ENCODE data around the gene HPS4. TPM values are rescaled to one million over a fixed set of nuclear protein-coding genes. Genes with fewer than 3 reads are reported as not detected.

The HPS4 gene
- total RNA-seq, 6 donors from 2014 or later = 22.5 to 93.2 (median 34.2) TPM

DNA sequence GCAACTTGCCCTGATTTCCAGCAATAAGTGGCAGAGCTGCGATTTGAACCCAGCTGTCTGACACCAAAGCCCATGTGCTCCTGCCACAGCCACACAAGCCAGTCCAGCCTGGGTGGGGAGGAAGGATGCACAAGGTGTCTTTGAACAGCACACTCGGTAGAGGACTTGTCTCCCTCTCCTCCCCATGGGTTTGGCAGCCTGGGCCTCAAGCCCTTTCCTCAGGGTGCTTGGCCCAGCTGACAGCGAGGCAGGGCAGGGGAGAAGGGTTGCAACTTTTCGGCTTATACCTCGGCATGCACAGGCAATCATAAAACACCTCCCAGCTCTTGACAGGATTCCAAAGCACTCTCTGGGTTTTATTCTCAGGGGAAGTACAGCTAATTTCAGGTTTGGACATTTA, 35.2 kb downstream of the HPS4 start:
- WGBS, 2 donors = 61% methylated on average over 4 to 5 of the region's 5 CpGs
- no peaks in the 10 kb centered on the region for H3K4me1 ChIP-seq
- no peak for TF ChIP-seq POLR2A (IDR thresholded peaks at IDR 0.05)
- TF ChIP-seq, protein P1, sequence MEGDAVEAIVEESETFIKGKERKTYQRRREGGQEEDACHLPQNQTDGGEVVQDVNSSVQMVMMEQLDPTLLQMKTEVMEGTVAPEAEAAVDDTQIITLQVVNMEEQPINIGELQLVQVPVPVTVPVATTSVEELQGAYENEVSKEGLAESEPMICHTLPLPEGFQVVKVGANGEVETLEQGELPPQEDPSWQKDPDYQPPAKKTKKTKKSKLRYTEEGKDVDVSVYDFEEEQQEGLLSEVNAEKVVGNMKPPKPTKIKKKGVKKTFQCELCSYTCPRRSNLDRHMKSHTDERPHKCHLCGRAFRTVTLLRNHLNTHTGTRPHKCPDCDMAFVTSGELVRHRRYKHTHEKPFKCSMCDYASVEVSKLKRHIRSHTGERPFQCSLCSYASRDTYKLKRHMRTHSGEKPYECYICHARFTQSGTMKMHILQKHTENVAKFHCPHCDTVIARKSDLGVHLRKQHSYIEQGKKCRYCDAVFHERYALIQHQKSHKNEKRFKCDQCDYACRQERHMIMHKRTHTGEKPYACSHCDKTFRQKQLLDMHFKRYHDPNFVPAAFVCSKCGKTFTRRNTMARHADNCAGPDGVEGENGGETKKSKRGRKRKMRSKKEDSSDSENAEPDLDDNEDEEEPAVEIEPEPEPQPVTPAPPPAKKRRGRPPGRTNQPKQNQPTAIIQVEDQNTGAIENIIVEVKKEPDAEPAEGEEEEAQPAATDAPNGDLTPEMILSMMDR (IDR thresholded peaks at IDR 0.05) = no peak
- TF ChIP-seq POLR2AphosphoS5 (IDR thresholded peaks at IDR 0.05) = no peak
- TF ChIP-seq EP300 (IDR thresholded peaks at IDR 0.05) = no peak
- no peaks in the 10 kb centered on the region for H3K27me3 ChIP-seq
- no peak overlapping the region for H3K4me3 ChIP-seq
- H3K36me3 ChIP-seq = peaks cover 5 to 35% (median 26%) of the 10 kb centered on the region in 4 donors
- ATAC-seq (ENCODE audit: low FRiP score in 2 of 2) (no peak), DNase-seq (no peak)
- no peak overlapping the region for H3K27ac ChIP-seq
- H3K9me3 ChIP-seq = no peaks in the 10 kb centered on the region

DNA sequence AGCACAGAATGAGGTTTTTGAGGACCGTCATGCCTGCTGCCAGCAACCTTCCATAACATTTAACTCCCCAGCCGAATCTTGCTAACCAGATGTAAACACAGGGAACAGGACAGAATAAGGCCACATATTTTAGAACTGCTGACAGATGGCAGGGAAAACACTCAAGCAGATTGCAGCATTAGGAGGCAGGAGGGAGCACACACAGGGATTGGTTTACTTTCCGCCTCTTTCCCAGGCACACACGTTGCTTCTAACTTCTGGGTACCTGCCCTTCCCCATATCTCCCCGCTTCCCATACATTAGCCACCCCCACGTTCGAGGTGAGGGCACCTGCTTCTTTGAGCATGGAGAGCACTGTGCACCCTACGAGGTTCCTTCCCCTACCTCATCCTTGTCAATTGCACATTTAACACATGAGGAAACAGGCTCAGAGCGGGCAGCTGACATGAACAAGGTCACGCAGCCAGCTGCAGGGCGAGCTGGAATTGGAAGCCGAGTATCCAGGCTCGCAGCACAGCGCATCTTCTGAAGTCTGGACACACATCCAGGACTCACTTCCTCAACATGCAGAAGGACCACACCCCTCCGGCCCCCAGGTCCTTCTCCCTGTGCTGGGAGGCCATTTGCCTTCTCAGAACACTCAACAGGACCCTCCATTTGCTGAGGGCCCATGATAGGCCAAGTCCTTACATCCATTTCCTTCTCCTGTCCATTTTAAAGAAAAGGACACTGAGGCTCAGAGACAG, 35.8 kb downstream of the HPS4 start:
- Histone ChIP-seq H3K27ac (no peak overlapping the region), H3K9me3 (no peaks in the 10 kb centered on the region), H3K4me3 (no peak overlapping the region), H3K27me3 (no peaks in the 10 kb centered on the region), H3K36me3 (peaks cover 5 to 29% (median 20%) of the 10 kb centered on the region in 4 donors), H3K4me1 (no peaks in the 10 kb centered on the region)
- WGBS, 2 donors = 72 to 82% methylated on average over 15 of the region's 15 CpGs
- no peak for ATAC-seq (ENCODE audit: low FRiP score in 2 of 2)
- no peak for TF ChIP-seq POLR2A (IDR thresholded peaks at IDR 0.05)
- TF ChIP-seq, protein P1 (IDR thresholded peaks at IDR 0.05) = no peak
- TF ChIP-seq EP300 (IDR thresholded peaks at IDR 0.05) = no peak
- no peak for TF ChIP-seq POLR2AphosphoS5 (IDR thresholded peaks at IDR 0.05)
- no peak for DNase-seq

GRCh38 chr22:26446808-26447515, 36.6 kb downstream of the HPS4 start:
- Histone ChIP-seq H3K36me3 (peaks cover 2 to 21% (median 13%) of the 10 kb centered on the region in 4 donors), H3K27me3 (no peaks in the 10 kb centered on the region), H3K27ac (no peak overlapping the region), H3K9me3 (no peaks in the 10 kb centered on the region), H3K4me1 (no peaks in the 10 kb centered on the region), H3K4me3 (no peak overlapping the region)
- no peak for ATAC-seq (ENCODE audit: low FRiP score in 2 of 2)
- TF ChIP-seq EP300 (IDR thresholded peaks at IDR 0.05) (no peak), POLR2A (IDR thresholded peaks at IDR 0.05) (no peak), POLR2AphosphoS5 (IDR thresholded peaks at IDR 0.05) (no peak)
- TF ChIP-seq, protein P1 (IDR thresholded peaks at IDR 0.05) = no peak
- 89 to 91% methylated on average over 17 of the region's 17 CpGs for WGBS, 2 donors
- no peak for DNase-seq

DNA sequence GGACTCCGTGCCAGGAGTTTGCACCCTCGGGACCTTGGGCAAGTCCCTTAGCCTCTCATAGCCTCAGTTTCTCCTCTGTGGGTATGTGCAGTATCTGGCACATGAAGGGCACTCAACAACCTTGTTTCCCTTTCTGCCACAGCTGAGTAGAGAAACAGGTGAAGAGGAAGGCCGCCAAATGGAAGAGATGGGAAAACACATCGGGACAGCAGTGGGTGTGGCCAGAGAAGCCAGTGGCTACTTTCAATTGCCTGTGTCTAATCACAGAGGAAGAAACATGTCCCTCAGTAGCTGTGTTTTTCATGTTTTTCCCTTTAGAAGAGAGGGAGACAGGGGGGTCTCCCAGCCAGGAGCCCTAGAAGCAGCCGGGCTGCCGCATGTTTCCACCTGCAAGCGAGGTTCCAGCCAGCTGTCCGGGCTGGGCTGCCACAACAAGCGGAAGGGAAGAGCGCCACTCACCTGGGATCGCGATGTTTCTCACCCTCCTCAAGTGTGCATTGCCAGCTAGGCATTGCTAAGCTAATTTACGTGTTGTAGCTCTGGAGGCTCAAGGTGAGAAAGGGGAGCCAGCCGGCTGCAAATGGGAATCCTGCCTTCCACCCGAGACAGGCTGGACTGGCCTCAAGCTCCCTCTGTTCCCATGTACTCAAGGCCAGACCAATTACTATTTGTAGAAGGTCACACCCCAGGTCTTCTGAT, 37.9 kb downstream of the HPS4 start:
- Histone ChIP-seq H3K27ac (no peak overlapping the region), H3K4me3 (no peak overlapping the region), H3K9me3 (no peaks in the 10 kb centered on the region), H3K4me1 (no peaks in the 10 kb centered on the region), H3K27me3 (no peaks in the 10 kb centered on the region), H3K36me3 (peaks cover 0 to 11% (median 4%) of the 10 kb centered on the region in 4 donors)
- TF ChIP-seq POLR2AphosphoS5 (IDR thresholded peaks at IDR 0.05) (no peak), EP300 (IDR thresholded peaks at IDR 0.05) (no peak), POLR2A (IDR thresholded peaks at IDR 0.05) (no peak)
- TF ChIP-seq, protein P1 (IDR thresholded peaks at IDR 0.05) = no peak
- no peak for DNase-seq
- WGBS, 2 donors = 68 to 72% methylated on average over 13 to 15 of the region's 15 CpGs
- ATAC-seq (ENCODE audit: low FRiP score in 2 of 2) = no peak
